ENCODE measurements around the gene RNF138.
A peak's percentile ranks its signal among the peaks of the same experiment; 100 is the strongest.
"Not testable (repeated sequence)": the region's sequence is repeated elsewhere in the genome, so short reads cannot be mapped to it uniquely, and the experiment has no call there.

Gene RNF138

GRCh38 chr18:32081881-32082280, 9.8 kb upstream of the RNF138 start:
- in situ Hi-C loops (cut with HindIII; ENCODE audit: low pct_unique_long_range_greater_than_20kb, low sequenced_read_pairs), result no loop called here

GRCh38 chr18:32083781-32084180, 7.9 kb upstream of the RNF138 start:
- no peak for TF ChIP-seq JUND (IDR thresholded peaks at IDR 0.05; ENCODE audit: low read depth)
- in situ Hi-C loops (cut with HindIII; ENCODE audit: low pct_unique_long_range_greater_than_20kb, low sequenced_read_pairs), result no loop called here
- DNase-seq (ENCODE audit: low read depth in 1 of 2, low spot score in 1 of 2), result no peak

More at GRCh38 chr18:32081881-32082280, 9.8 kb upstream of the RNF138 start:
- DNase-seq (ENCODE audit: low read depth in 1 of 2, low spot score in 1 of 2), result no peak
- no peak for TF ChIP-seq JUND (IDR thresholded peaks at IDR 0.05; ENCODE audit: low read depth)

GRCh38 chr18:32086881-32087280, 4.8 kb upstream of the RNF138 start:
- no peak for TF ChIP-seq JUND (IDR thresholded peaks at IDR 0.05; ENCODE audit: low read depth)
- in situ Hi-C loops (cut with HindIII; ENCODE audit: low pct_unique_long_range_greater_than_20kb, low sequenced_read_pairs), result no loop called here
- no peak for DNase-seq (ENCODE audit: low read depth in 1 of 2, low spot score in 1 of 2)

GRCh38 chr18:32090831-32091230, 843 bp upstream of the RNF138 start:
- in situ Hi-C loops (cut with HindIII; ENCODE audit: low pct_unique_long_range_greater_than_20kb, low sequenced_read_pairs), result not testable (repeated sequence)

GRCh38 chr18:32091325-32091723, 350 bp upstream of the RNF138 start:
- TF ChIP-seq JUND (IDR thresholded peaks at IDR 0.05; ENCODE audit: low read depth), result no peak
- no peak for DNase-seq (ENCODE audit: low read depth in 1 of 2, low spot score in 1 of 2)
- in situ Hi-C loops (cut with HindIII; ENCODE audit: low pct_unique_long_range_greater_than_20kb, low sequenced_read_pairs), result no loop called here

More at GRCh38 chr18:32090831-32091230, 843 bp upstream of the RNF138 start:
- not testable (repeated sequence) for DNase-seq (ENCODE audit: low read depth in 1 of 2, low spot score in 1 of 2)

GRCh38 chr18:32092422-32093101, 888 bp downstream of the RNF138 start:
- DNase-seq (ENCODE audit: low read depth in 1 of 2, low spot score in 1 of 2), result peak; percentile 82 to 96
- in situ Hi-C loops (cut with HindIII; ENCODE audit: low pct_unique_long_range_greater_than_20kb, low sequenced_read_pairs), result no loop called here
- TF ChIP-seq JUND (IDR thresholded peaks at IDR 0.05; ENCODE audit: low read depth), result no peak

GRCh38 chr18:32093102-32093511, 1.4 kb downstream of the RNF138 start:
- DNase-seq (ENCODE audit: low read depth in 1 of 2, low spot score in 1 of 2), result peak in 1 of 2 experiments; percentile 58
- in situ Hi-C loops (cut with HindIII; ENCODE audit: low pct_unique_long_range_greater_than_20kb, low sequenced_read_pairs), result no loop called here
- no peak for TF ChIP-seq JUND (IDR thresholded peaks at IDR 0.05; ENCODE audit: low read depth)

GRCh38 chr18:32093523-32093922, 1.8 kb downstream of the RNF138 start:
- in situ Hi-C loops (cut with HindIII; ENCODE audit: low pct_unique_long_range_greater_than_20kb, low sequenced_read_pairs), result no loop called here
- no peak for DNase-seq (ENCODE audit: low read depth in 1 of 2, low spot score in 1 of 2)

GRCh38 chr18:32095192-32095899, 3.7 kb downstream of the RNF138 start:
- DNase-seq (ENCODE audit: low read depth in 1 of 2, low spot score in 1 of 2), result no peak
- in situ Hi-C loops (cut with HindIII; ENCODE audit: low pct_unique_long_range_greater_than_20kb, low sequenced_read_pairs), result no loop called here
- TF ChIP-seq JUND (IDR thresholded peaks at IDR 0.05; ENCODE audit: low read depth), result no peak

More at GRCh38 chr18:32093523-32093922, 1.8 kb downstream of the RNF138 start:
- no peak for TF ChIP-seq JUND (IDR thresholded peaks at IDR 0.05; ENCODE audit: low read depth)

- DNase-seq (ENCODE audit: low read depth in 1 of 2, low spot score in 1 of 2), result no peak
- no peak for TF ChIP-seq JUND (IDR thresholded peaks at IDR 0.05; ENCODE audit: low read depth)
- in situ Hi-C loops (cut with HindIII; ENCODE audit: low pct_unique_long_range_greater_than_20kb, low sequenced_read_pairs), result no loop called here
Observed at GRCh38 chr18:32095900-32096229, 4.2 kb downstream of the RNF138 start.

GRCh38 chr18:32096946-32097345, 5.3 kb downstream of the RNF138 start:
- in situ Hi-C loops (cut with HindIII; ENCODE audit: low pct_unique_long_range_greater_than_20kb, low sequenced_read_pairs), result no loop called here
- no peak for DNase-seq (ENCODE audit: low read depth in 1 of 2, low spot score in 1 of 2)
- no peak for TF ChIP-seq JUND (IDR thresholded peaks at IDR 0.05; ENCODE audit: low read depth)

- no peak for TF ChIP-seq JUND (IDR thresholded peaks at IDR 0.05; ENCODE audit: low read depth)
- DNase-seq (ENCODE audit: low read depth in 1 of 2, low spot score in 1 of 2), result no peak
- in situ Hi-C loops (cut with HindIII; ENCODE audit: low pct_unique_long_range_greater_than_20kb, low sequenced_read_pairs), result no loop called here
Observed at GRCh38 chr18:32104516-32104915, 12.8 kb downstream of the RNF138 start.

GRCh38 chr18:32110005-32110404, 18.3 kb downstream of the RNF138 start:
- no peak for TF ChIP-seq JUND (IDR thresholded peaks at IDR 0.05; ENCODE audit: low read depth)
- DNase-seq (ENCODE audit: low read depth in 1 of 2, low spot score in 1 of 2), result no peak
- in situ Hi-C loops (cut with HindIII; ENCODE audit: low pct_unique_long_range_greater_than_20kb, low sequenced_read_pairs), result no loop called here
